Osteoblast (primary cell): ENCODE results near the gene ABLIM1. TPM values are rescaled to one million over a fixed set of nuclear protein-coding genes. Genes with fewer than 3 reads are reported as not detected.

Experiments used
- DNase-seq: peaks from one replicate; pipeline ENCODE4 v3.0.0; 2011; ENCODE audit warnings: low spot score, mixed read lengths; ENCODE audit not compliant: insufficient read length; ENCODE audit errors: missing footprints
- H2AFZ ChIP-seq: 2 replicates; pipeline ENCODE4 v1.6.0; 2011; ENCODE audit warnings: mild to moderate bottlenecking, low read length
- H3K27ac ChIP-seq: 2 replicates; pipeline ENCODE4 v1.5.1; 2011; ENCODE audit warnings: mild to moderate bottlenecking, low read depth, low read length, moderate library complexity
- H3K27me3 ChIP-seq: 2 replicates; pipeline ENCODE4 v1.6.0; 2012; ENCODE audit warnings: mild to moderate bottlenecking, control low read depth, inconsistent platforms, low read length, moderate library complexity; ENCODE audit not compliant: insufficient read depth
- H3K36me3 ChIP-seq: 2 replicates; pipeline ENCODE4 v1.5.1; 2011; ENCODE audit warnings: mild to moderate bottlenecking, low read length, control low read depth, moderate library complexity; ENCODE audit not compliant: insufficient read depth
- H3K4me1 ChIP-seq: 2 replicates; pipeline ENCODE4 v1.5.1; 2011; ENCODE audit warnings: mild to moderate bottlenecking, low read length, control low read depth, moderate library complexity; ENCODE audit not compliant: insufficient read depth
- H3K4me2 ChIP-seq: 2 replicates; pipeline ENCODE4 v1.6.0; 2011; ENCODE audit warnings: mild to moderate bottlenecking, low read length; ENCODE audit not compliant: insufficient read depth
- H3K4me3 ChIP-seq: fragments of 200-600 bp; sonication (generic); 3 replicates; pipeline ENCODE4 v1.5.1; 2012; ENCODE audit warnings: mild to moderate bottlenecking, low read length, inconsistent platforms; ENCODE audit not compliant: insufficient read depth
- H3K79me2 ChIP-seq: 2 replicates; pipeline ENCODE4 v1.6.0; 2012; ENCODE audit warnings: mild to moderate bottlenecking, low read length, control low read depth, inconsistent platforms; ENCODE audit not compliant: insufficient read depth
- H3K9me3 ChIP-seq: 2 replicates; pipeline ENCODE4 v1.5.1; 2011; ENCODE audit warnings: low read depth, low read length, control low read depth
- H4K20me1 ChIP-seq: 2 replicates; pipeline ENCODE4 v1.6.0; 2012; ENCODE audit warnings: mild to moderate bottlenecking, low read length, control low read depth; ENCODE audit not compliant: insufficient read depth
- total RNA-seq: library from RNA; depleted of rRNA; stranded (reverse); fragments of >200 nt; gene quantifications from 2 replicates; pipeline ENCODE4 v1.2.3, GENCODE V29; 2012
- TF ChIP-seq, protein P1 (sequence below): IDR thresholded peaks from 2 replicates; pipeline ENCODE4 v1.5.1; 2011; ENCODE audit warnings: mild to moderate bottlenecking, low read depth, low read length, moderate library complexity; ENCODE audit errors: extremely low read depth

ABLIM1 gene
- total RNA-seq, 1 donor = 11.2 TPM

DNA sequence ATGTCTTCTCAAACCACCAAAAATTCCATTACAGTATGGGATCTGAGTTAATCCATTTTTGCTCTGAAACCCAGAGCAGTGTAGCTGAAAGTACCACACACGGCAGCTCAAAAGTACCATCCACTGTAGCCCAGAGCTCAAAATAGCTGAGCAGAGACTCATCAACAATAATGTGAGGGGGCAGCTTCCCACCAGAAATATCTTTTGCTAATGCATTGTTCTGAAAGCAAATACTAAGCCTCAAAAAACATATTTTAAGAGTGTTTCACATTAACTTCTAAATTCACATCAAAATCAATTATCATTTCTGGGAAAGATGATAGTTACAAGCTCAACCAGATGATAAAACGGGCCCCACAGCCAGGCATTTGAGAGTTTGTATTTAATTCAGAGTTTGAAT is 73.7 kb downstream of the ABLIM1 start:
- Histone ChIP-seq H3K79me2 (no peaks in the 10 kb centered on the region), H2AFZ (no peak overlapping the region), H3K4me2 (no peak overlapping the region), H4K20me1 (no peaks in the 10 kb centered on the region), H3K36me3 (no peaks in the 10 kb centered on the region), H3K9me3 (no peaks in the 10 kb centered on the region), H3K4me3 (no peak overlapping the region), H3K27ac (no peak overlapping the region), H3K4me1 (peaks cover 4% of the 10 kb centered on the region), H3K27me3 (peaks cover 6% of the 10 kb centered on the region)
- TF ChIP-seq, protein P1, sequence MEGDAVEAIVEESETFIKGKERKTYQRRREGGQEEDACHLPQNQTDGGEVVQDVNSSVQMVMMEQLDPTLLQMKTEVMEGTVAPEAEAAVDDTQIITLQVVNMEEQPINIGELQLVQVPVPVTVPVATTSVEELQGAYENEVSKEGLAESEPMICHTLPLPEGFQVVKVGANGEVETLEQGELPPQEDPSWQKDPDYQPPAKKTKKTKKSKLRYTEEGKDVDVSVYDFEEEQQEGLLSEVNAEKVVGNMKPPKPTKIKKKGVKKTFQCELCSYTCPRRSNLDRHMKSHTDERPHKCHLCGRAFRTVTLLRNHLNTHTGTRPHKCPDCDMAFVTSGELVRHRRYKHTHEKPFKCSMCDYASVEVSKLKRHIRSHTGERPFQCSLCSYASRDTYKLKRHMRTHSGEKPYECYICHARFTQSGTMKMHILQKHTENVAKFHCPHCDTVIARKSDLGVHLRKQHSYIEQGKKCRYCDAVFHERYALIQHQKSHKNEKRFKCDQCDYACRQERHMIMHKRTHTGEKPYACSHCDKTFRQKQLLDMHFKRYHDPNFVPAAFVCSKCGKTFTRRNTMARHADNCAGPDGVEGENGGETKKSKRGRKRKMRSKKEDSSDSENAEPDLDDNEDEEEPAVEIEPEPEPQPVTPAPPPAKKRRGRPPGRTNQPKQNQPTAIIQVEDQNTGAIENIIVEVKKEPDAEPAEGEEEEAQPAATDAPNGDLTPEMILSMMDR = no peak
- no peak for DNase-seq

DNA sequence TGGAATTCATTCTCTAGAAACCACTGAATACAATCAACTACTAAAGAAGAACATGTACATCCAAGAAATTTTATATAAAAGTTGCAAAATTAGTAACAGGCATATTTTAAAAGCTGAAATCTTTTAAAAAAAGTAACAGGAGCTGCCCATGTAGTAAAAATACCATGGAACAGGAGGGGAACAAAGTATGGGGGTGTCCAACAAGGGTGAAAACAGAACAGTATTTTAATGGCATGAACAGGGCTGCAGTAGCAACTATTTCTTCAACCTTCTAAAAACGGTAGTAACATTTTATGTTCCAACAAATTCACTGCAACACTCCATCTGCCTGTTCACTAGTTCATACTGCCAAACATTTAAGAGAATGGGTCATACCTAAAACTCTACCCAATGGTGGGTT is 77.0 kb downstream of the ABLIM1 start:
- Histone ChIP-seq H3K36me3 (no peaks in the 10 kb centered on the region), H3K27me3 (peaks cover 4% of the 10 kb centered on the region), H3K27ac (no peak overlapping the region), H3K9me3 (no peaks in the 10 kb centered on the region), H3K79me2 (no peaks in the 10 kb centered on the region), H3K4me1 (peaks cover 4% of the 10 kb centered on the region), H4K20me1 (no peaks in the 10 kb centered on the region), H3K4me3 (no peak overlapping the region), H2AFZ (no peak overlapping the region), H3K4me2 (no peak overlapping the region)
- TF ChIP-seq, protein P1 = no peak
- no peak for DNase-seq

DNA sequence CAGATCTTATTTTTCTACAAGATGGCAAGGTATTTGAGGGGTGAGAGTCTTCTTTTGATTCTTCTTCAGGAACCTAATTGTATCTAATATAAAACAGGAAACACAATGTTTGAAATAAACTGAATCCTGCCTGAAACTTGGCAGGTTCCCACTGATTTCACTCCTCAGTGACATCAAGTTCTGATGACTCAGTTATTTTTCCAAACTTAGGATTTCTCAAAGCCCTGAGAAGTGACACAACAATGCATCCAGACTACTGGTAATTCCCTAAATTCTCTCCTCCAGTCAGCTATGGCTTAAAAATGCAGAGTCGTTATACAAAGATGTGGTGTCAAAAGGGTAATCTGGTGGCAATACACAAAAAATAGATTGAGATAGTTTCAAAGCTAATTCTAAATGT is 80.9 kb downstream of the ABLIM1 start:
- H3K27me3 ChIP-seq = no peaks in the 10 kb centered on the region
- H3K79me2 ChIP-seq = no peaks in the 10 kb centered on the region
- TF ChIP-seq, protein P1 = no peak
- H3K9me3 ChIP-seq = no peaks in the 10 kb centered on the region
- no peak overlapping the region for H2AFZ ChIP-seq
- DNase-seq = peak; percentile 26
- H3K27ac ChIP-seq = no peak overlapping the region
- no peak overlapping the region for H3K4me3 ChIP-seq
- H4K20me1 ChIP-seq = no peaks in the 10 kb centered on the region
- H3K36me3 ChIP-seq = no peaks in the 10 kb centered on the region
- H3K4me2 ChIP-seq = no peak overlapping the region
- no peaks in the 10 kb centered on the region for H3K4me1 ChIP-seq

DNA sequence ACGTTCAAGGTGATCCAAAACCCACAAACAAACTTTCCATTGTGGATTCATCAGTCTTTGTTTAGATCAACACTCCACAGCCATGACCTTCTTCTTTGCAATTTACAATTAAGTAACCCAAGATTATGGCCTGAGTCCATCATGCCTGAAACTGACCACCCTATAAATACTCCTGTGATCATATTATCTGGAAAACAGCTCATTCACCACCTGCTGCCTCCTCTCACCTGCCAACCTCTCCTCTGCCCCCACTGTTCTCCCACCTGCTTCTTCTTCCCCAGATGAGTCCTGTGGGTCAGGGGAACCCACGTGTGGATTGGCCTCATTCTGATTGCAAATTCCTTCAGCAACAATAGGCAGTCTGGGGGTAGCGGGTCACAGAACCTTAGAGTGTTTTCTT is 81.4 kb downstream of the ABLIM1 start:
- Histone ChIP-seq H3K27me3 (no peaks in the 10 kb centered on the region), H3K4me2 (no peak overlapping the region), H2AFZ (no peak overlapping the region), H4K20me1 (no peaks in the 10 kb centered on the region), H3K4me3 (no peak overlapping the region), H3K9me3 (no peaks in the 10 kb centered on the region), H3K27ac (no peak overlapping the region), H3K79me2 (no peaks in the 10 kb centered on the region), H3K36me3 (no peaks in the 10 kb centered on the region), H3K4me1 (no peaks in the 10 kb centered on the region)
- TF ChIP-seq, protein P1 = no peak
- no peak for DNase-seq
